ENCODE measurements around the gene DDX3X.
A peak's percentile ranks its signal among the peaks of the same experiment; 100 is the strongest.
"Not testable (repeated sequence)": the region's sequence is repeated elsewhere in the genome, so short reads cannot be mapped to it uniquely, and the experiment has no call there.

Gene DDX3X

GRCh38 chrX:41333744-41334362 lies at the start of gene DDX3X:
Gene DDX3X (plus strand): TSS chrX:41334162. CDS start chrX:41334253, 91 bp downstream.
- DNase-seq (ENCODE audit: extremely low read depth in 1 of 2, low read depth in 1 of 2): peak; percentile 67 to 72

DNA sequence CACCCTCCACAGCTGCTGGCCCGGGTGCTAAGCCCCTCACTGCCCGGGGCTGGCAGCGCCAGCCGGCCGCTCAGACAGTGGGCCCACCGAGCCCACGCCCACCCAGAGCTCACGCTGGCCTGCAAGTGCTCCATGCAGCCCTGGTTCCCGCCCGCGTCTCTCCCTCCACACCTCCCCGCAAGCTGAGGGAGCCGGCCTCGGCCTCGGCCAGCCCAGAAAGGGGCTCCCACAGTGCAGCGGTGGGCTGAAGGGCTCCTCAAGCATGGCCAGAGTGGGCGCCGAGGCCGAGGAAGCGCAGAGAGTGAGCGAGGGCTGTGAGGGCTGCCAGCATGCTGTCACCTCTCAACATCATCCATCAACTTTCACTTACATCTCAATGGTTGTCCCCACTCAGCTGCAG lies 48.0 kb upstream of the DDX3X start:
- not testable (repeated sequence) for DNase-seq (ENCODE audit: extremely low read depth in 1 of 2, low read depth in 1 of 2)

GRCh38 chrX:41288641-41289040 lies 45.3 kb upstream of the DDX3X start:
- no peak for DNase-seq (ENCODE audit: extremely low read depth in 1 of 2, low read depth in 1 of 2)

GRCh38 chrX:41289095-41289494 lies 44.9 kb upstream of the DDX3X start:
- no peak for DNase-seq (ENCODE audit: extremely low read depth in 1 of 2, low read depth in 1 of 2)

GRCh38 chrX:41291309-41291708 lies 42.7 kb upstream of the DDX3X start:
- DNase-seq (ENCODE audit: extremely low read depth in 1 of 2, low read depth in 1 of 2): no peak

DNA sequence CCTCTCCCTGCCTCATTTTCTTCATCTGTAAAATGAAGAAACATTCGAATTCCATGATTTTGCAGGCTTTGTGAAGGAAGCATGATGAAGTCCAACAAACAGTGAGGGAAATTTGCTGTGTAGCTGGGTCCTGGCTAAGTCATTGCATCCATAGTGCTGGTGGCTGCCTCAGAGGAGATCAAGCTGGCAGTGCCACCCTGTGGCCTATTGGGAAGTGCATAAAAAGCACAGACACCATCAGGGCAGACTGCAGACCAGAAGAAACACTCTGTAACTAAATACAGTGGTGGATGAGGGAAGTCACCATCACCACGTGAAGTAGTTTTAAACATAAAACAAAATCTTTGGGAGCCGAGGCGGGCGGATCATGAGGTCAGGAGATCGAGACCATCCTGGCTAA lies 40.7 kb upstream of the DDX3X start:
- DNase-seq (ENCODE audit: extremely low read depth in 1 of 2, low read depth in 1 of 2): no peak

DNA sequence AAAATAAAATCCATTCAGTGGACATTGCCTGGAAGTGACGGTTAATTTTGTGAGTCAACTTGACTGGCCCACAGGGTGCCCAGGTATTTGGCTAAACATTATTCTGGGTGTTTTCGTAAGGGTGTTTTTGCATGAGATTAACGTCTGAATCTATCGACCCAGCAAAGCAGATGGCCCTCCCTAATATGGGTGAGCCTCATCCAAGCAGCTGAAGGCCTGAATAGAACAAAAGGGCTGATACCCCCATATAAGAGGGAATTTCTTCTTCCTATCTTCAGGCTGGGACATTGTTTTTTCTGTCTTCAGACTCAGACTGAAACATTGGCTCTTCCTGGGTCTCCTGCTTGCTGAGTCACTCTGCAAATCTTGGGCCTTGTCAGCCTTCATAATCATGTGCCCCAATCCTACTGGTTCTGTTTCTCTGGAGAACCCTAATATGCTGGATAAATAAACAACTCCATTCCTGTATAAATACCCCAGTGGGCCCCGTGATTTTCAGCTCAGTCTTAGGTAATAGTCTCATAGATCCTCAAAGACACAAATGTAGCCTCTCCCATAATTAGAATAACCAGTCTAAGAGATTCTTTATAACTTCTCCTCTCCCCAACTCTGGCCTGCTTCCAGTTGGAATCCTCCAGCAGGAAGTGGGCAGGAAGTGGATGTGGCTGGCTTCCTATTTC lies 33.1 kb upstream of the DDX3X start:
- no peak for DNase-seq (ENCODE audit: extremely low read depth in 1 of 2, low read depth in 1 of 2)

DNA sequence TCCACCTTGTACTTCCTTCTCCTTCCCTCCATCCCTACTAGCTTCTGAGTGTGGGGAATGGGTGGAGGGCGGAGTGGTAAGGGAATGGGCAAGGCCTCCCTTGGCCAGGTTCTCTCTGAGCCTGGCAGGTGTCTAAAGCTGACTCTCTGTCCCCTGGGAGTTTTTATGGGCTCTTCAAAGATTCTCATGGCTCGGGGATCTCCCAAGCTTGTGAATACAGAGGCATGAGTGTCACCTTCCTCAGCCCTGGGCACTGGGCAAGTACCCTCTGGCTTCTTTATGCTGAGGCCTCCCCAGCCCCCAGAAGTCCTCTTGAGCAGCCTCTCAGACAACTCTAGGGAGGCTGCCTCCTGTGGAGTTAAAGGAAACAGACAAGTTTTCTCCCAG lies 32.5 kb upstream of the DDX3X start:
- DNase-seq (ENCODE audit: extremely low read depth in 1 of 2, low read depth in 1 of 2): no peak

DNA sequence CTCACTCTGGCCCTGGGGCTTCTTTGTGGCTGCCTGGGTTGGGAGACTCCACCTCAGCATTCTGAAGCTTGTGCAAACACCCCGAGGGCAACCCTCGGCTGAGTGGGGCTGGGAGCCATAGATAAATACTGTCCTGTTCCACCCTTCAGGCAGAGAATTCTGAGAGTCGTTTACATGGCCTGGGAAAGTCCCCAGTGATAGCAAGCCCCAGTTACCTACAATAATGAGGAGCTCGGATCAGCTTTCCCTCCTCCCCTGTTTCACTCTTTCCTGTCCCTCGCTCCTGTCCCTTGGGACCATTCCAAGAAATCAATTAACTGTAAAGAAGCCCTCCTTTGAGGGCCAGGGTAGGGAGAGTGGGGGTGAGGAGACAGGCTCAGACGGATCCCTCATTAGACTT lies 31.6 kb upstream of the DDX3X start:
- DNase-seq (ENCODE audit: extremely low read depth in 1 of 2, low read depth in 1 of 2): no peak

GRCh38 chrX:41303013-41303412 lies 30.9 kb upstream of the DDX3X start:
- DNase-seq (ENCODE audit: extremely low read depth in 1 of 2, low read depth in 1 of 2): no peak

DNA sequence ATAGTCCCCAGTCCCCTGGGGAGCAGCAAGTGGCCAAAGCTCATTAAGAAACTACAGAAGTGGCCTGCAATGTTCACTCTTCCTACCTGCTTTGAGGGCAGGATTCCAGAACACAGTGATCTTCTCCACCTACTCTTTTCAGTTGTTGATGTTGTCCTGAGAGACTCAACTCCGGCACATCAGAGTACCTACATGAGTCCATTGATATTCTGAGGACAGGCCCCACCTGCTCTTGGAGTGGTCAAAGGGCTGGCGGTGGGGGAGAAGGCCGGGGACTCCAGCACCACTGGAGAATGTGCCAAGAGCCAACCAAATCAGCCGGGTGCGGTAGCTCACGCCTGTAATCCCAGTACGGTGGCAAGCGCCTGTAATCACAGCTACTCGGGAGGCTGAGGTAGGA lies 29.8 kb upstream of the DDX3X start:
- DNase-seq (ENCODE audit: extremely low read depth in 1 of 2, low read depth in 1 of 2): no peak

DNA sequence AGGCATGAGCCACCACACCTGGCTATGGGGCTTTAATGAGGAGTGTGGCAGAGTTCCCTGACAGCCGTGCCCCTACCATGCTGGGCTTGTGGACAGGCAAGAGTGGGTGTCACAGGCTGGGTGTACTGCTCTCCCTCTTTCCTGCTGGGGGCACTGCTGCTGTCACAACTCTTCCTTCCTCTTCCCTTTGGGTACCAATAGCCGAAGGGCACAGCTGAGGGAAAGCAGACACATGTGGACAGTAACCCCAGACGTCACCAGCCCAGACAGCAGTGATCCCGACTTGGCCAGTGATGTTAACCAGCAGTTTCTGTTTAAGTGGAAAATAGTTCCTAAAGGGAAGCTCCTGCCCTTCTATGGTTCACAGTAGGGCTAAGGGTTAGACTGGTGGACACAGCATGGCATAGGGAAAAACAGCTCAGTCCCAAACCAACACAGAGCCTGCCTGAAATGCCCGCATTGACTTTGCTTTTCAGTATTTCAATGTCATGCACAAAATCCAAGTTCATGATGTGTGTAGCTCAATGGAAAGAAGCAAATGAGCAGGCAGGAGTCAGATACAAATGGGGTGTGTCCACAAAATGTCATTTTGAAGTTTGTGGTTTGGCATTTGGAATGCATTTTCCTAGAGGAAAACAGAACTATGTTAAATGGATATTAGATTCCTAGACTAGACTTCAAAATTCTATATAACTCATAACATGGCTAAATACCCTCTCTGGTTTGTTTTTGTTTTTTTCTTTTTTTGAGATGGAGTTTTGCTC lies 24.9 kb upstream of the DDX3X start:
- DNase-seq (ENCODE audit: extremely low read depth in 1 of 2, low read depth in 1 of 2): no peak

DNA sequence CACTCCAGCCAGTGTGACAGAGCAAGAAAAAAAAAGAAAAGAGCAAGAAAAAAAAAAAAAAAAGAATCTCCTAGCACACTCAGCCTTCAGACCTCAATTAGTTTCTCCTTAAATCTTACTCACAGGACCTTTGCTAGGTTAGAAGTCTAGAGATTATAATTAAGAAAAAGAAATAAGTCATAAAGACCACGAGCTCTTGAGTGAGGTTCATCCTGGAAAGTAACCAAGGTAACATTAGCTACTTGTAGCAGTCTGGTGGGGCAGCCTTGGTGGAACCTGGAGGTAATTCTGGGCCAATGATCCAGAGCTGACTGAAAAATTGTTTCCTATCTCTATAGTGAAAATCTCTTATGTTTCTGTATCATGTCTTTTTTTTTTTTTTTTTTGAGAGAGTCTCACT lies 21.2 kb upstream of the DDX3X start:
- DNase-seq (ENCODE audit: extremely low read depth in 1 of 2, low read depth in 1 of 2): no peak

- no peak for DNase-seq (ENCODE audit: extremely low read depth in 1 of 2, low read depth in 1 of 2)
Observed at GRCh38 chrX:41313419-41313818, 20.5 kb upstream of the DDX3X start.

GRCh38 chrX:41314204-41314603 lies 19.8 kb upstream of the DDX3X start:
- no peak for DNase-seq (ENCODE audit: extremely low read depth in 1 of 2, low read depth in 1 of 2)

DNA sequence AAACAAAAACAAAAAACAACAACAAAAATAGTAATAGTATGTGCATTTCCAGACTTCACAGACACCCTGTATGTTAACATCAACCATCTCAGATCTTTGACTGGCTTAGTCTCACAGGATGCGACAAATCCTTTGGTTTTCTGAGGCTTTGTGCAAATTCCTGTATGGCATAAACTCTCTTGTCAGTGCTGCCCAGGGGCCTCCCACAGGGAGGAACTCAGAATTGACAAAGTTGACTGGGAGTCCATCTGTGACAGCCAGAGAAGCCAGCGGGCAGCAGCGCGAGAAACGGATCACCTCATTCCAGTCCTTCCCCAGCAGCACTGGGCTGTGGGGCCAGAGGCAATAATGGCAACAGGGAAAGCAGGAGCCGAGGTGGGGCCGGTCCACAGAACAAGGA lies 19.1 kb upstream of the DDX3X start:
- no peak for DNase-seq (ENCODE audit: extremely low read depth in 1 of 2, low read depth in 1 of 2)

DNA sequence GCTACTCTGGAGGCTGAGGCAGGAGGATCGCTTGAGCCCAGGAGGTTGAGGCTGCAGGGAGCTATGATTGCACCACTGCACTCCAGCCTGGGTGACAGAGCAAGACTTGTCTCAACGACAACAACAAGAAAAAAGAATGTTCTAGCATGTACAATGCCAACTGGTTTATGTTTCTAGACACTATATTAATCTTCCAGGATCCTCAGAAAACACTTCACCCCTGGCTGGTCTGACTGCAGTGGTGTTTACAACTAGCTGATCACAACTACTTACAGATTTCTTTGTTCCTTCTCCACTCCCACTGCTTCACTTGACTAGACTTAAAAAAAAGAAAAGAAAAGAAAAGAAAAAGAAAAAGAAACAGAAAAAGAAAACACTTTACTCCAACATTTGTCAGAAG lies 17.7 kb upstream of the DDX3X start:
- not testable (repeated sequence) for DNase-seq (ENCODE audit: extremely low read depth in 1 of 2, low read depth in 1 of 2)

DNA sequence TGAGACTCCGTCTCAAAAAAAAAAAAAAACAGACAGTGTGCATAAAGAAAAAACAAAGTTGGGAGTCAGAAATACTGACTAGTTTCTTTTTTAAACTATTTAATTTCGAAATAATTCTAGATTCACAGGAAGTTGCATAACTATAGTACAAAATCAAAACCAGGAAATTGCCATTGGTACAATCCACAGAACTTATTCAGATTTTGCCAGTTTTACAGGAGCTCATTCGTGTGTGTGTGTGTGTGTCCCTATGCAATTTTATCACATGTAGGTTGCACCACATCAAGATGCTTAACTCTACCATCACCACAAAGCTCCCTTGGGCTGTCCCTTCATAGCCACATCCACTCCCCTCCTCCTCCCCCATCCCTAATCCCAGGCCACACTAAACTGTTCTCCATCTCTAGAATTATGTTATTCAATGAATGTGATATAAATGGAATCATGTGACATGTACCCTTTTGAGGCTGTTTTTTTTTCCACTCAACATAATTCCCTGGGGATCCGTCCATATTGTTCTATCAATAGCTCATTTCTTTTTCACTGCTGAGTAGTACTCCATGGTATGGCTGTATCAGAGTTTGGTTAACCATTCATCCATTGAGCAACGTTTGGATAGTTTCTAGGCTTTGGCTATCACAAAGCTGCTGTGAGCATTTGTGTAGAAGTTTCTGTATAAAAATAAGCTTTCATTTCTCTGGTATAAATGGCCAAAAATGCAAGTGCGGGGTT lies 16.3 kb upstream of the DDX3X start:
- DNase-seq (ENCODE audit: extremely low read depth in 1 of 2, low read depth in 1 of 2): no peak

GRCh38 chrX:41320393-41320792 lies 13.6 kb upstream of the DDX3X start:
- no peak for DNase-seq (ENCODE audit: extremely low read depth in 1 of 2, low read depth in 1 of 2)

DNA sequence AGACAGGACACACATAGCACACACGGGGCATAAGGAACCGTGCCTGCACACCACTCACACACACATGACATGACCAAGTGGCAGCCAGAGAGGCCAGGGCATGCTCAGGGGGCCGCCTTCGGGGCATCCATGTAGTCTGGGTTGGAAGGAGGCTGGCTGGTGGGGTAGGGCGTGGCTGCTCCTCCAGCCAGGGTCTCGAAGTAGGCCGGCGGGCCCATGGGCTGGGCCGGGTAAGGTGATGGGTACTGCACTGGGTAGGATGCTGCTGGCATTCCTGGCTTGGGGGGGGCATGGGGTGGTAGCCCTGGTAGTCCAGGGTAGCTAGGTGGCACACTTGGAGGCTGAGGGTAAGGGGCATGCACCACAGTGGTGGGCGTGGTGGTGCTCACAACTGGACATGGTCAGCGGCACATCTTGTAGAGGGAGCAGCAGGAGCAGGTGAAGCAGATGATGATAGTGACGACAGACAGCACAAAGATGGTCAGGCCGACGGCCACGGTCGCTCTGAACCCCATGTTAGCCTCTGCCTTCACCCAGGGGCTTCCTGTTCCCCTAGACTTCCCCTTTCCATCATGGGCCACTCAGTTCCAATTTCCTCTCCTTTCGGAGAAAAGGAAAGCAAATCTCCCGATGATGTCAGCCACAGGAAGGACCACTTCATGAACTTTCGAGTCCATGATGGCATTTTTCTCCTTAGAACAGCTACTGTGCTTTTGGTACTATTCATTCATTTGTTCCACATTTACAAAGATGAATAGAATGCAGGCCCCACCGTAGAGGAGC lies 10.9 kb upstream of the DDX3X start:
- no peak for DNase-seq (ENCODE audit: extremely low read depth in 1 of 2, low read depth in 1 of 2)

DNA sequence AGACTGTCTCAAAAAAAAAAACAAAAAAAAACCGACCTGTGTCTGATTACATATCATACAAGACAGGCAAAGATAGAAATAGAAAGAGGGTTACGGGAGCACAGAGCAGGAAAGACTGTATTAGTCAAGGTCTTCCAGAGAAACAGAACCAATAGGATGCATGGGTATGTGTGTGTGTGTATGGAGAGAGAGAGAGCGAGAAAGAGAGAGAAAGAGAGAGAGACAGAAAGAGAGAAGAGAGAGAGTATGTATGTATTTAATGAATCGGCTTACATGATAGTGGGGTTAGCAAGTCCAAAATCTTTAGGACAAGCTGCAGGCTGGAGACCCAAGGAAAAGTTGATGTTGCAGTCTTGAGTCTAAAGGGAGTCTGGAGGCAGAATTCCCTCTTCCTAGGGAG lies 7.5 kb upstream of the DDX3X start:
- DNase-seq (ENCODE audit: extremely low read depth in 1 of 2, low read depth in 1 of 2): no peak
